ENCODE results near the gene ZNF644. TPM values are rescaled to one million over a fixed set of nuclear protein-coding genes. Genes with fewer than 3 reads are reported as not detected.

Gene ZNF644
- total RNA-seq, 1 experiment from 2014 or later, result 71.4 TPM

DNA sequence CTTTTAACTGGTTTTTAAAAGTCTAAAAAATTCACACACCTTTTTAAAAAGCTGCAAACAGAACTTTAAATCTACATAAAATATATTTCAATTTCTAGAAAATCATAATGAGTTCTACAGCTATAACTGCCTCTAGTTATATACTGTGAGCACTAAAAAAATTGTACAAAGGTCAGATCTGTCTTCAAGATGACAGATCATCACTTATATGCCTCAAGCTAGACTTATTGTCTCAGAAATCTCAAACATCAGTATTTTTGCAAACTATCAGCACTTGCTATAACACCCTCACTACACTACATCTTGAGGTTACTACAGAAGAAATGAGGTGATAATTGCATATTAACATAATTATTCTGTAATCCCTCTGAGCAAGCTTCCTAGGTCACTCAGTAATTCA, 76.5 kb downstream of the ZNF644 start:
- no peaks in the 10 kb centered on the region for H3K9me3 Mint-ChIP-seq
- CTCF ChIA-PET, result interaction anchor here (1.0 kb wide), 1 partner anchor 216 kb away, joined by 4 read pairs; no protein-coding TSS in a partner anchor
- ATAC-seq (no peak), DNase-seq (ENCODE audit: low spot score) (no peak)
- H3K27ac Mint-ChIP-seq, result no peak overlapping the region
- no peaks in the 10 kb centered on the region for H3K27me3 Mint-ChIP-seq (ENCODE audit: low read depth)
- TF ChIP-seq NFE2L1 (CRISPR knock-in tag; IDR thresholded peaks at IDR 0.05) (no peak), NFATC4 (CRISPR knock-in tag; IDR thresholded peaks at IDR 0.05) (no peak), ZNF121 (CRISPR knock-in tag; IDR thresholded peaks at IDR 0.05) (no peak), SOX15 (CRISPR knock-in tag; IDR thresholded peaks at IDR 0.05) (no peak), IRF2 (CRISPR knock-in tag; IDR thresholded peaks at IDR 0.05; ENCODE audit: borderline replicate concordance, low read depth) (no peak), ZNF317 (CRISPR knock-in tag; IDR thresholded peaks at IDR 0.05; ENCODE audit: borderline replicate concordance, low read depth) (no peak), NFYB (CRISPR knock-in tag; conservative IDR thresholded peaks at IDR 0.05; ENCODE audit: low read depth) (no peak), RELA (CRISPR knock-in tag; IDR thresholded peaks at IDR 0.05; ENCODE audit: borderline replicate concordance) (no peak)
- TF ChIP-seq, protein P1, sequence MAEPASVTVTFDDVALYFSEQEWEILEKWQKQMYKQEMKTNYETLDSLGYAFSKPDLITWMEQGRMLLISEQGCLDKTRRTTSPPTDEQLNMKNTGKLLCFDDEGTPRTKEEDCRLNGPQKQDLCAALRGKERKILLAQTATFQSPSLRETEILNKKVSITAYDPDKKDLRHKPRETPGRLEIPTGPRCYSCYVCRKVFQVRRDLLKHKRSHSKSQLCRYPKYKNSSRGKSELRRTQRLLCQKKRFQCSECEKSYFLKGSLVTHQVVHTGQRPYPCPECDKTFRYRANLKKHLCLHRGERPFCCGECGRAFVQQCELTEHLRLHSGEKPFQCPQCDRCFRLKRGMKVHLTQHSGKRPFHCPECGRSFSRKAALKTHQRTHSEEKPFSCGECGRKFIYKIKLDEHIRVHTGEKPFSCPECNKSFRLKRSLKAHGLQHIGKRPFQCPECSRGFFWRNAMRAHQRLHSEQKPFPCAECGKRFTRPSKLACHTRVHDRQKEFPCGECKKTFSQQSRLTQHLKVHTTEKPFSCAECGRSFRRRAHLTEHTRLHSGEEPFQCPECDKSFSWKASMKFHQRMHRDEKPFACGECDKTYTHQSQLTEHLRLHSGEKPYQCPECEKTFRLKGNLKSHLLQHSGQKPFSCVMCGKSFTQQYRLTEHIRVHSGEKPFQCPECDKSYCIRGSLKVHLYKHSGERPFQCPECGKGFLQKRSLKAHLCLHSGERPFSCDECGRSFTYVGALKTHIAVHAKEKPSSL (CRISPR knock-in tag; conservative IDR thresholded peaks at IDR 0.05), result no peak
- TF ChIP-seq, protein P2, sequence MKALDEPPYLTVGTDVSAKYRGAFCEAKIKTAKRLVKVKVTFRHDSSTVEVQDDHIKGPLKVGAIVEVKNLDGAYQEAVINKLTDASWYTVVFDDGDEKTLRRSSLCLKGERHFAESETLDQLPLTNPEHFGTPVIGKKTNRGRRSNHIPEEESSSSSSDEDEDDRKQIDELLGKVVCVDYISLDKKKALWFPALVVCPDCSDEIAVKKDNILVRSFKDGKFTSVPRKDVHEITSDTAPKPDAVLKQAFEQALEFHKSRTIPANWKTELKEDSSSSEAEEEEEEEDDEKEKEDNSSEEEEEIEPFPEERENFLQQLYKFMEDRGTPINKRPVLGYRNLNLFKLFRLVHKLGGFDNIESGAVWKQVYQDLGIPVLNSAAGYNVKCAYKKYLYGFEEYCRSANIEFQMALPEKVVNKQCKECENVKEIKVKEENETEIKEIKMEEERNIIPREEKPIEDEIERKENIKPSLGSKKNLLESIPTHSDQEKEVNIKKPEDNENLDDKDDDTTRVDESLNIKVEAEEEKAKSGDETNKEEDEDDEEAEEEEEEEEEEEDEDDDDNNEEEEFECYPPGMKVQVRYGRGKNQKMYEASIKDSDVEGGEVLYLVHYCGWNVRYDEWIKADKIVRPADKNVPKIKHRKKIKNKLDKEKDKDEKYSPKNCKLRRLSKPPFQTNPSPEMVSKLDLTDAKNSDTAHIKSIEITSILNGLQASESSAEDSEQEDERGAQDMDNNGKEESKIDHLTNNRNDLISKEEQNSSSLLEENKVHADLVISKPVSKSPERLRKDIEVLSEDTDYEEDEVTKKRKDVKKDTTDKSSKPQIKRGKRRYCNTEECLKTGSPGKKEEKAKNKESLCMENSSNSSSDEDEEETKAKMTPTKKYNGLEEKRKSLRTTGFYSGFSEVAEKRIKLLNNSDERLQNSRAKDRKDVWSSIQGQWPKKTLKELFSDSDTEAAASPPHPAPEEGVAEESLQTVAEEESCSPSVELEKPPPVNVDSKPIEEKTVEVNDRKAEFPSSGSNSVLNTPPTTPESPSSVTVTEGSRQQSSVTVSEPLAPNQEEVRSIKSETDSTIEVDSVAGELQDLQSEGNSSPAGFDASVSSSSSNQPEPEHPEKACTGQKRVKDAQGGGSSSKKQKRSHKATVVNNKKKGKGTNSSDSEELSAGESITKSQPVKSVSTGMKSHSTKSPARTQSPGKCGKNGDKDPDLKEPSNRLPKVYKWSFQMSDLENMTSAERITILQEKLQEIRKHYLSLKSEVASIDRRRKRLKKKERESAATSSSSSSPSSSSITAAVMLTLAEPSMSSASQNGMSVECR (CRISPR knock-in tag; IDR thresholded peaks at IDR 0.05; ENCODE audit: borderline replicate concordance), result no peak
- TF ChIP-seq, protein P3, sequence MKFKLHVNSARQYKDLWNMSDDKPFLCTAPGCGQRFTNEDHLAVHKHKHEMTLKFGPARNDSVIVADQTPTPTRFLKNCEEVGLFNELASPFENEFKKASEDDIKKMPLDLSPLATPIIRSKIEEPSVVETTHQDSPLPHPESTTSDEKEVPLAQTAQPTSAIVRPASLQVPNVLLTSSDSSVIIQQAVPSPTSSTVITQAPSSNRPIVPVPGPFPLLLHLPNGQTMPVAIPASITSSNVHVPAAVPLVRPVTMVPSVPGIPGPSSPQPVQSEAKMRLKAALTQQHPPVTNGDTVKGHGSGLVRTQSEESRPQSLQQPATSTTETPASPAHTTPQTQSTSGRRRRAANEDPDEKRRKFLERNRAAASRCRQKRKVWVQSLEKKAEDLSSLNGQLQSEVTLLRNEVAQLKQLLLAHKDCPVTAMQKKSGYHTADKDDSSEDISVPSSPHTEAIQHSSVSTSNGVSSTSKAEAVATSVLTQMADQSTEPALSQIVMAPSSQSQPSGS (CRISPR knock-in tag; IDR thresholded peaks at IDR 0.05; ENCODE audit: borderline replicate concordance, low read depth), result no peak
- TF ChIP-seq, protein P4, sequence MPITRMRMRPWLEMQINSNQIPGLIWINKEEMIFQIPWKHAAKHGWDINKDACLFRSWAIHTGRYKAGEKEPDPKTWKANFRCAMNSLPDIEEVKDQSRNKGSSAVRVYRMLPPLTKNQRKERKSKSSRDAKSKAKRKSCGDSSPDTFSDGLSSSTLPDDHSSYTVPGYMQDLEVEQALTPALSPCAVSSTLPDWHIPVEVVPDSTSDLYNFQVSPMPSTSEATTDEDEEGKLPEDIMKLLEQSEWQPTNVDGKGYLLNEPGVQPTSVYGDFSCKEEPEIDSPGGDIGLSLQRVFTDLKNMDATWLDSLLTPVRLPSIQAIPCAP (CRISPR knock-in tag; IDR thresholded peaks at IDR 0.05), result no peak
- no peak overlapping the region for H3K4me3 Mint-ChIP-seq
- no peaks in the 10 kb centered on the region; the same call in none of the 2 replicates for H3K4me1 Mint-ChIP-seq
- POLR2A ChIA-PET, result no interaction called here
- peaks cover 8% of the 10 kb centered on the region for H3K36me3 Mint-ChIP-seq

DNA sequence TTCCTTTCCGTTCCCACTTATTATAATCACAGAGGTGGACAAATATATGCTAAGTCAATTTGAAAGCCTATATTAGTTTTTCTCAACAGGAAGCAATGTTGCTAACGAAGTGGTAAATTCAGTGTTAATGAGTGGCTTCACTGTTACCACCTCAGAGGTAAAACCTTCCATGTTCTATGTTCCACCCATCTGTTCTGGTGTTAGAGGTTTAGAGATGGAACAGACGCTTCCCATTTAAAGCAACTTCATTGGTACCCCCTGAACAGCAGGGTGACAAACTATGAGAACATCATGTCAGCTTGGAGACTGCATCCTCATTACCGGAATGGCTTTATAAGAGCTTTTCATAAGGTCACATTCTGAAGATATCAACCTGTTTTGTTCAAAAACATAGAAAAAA, 77.9 kb downstream of the ZNF644 start:
- ATAC-seq, result no peak
- no peak for TF ChIP-seq FOXP1 (CRISPR knock-in tag; IDR thresholded peaks at IDR 0.05; ENCODE audit: borderline replicate concordance)
- TF ChIP-seq, protein P5, sequence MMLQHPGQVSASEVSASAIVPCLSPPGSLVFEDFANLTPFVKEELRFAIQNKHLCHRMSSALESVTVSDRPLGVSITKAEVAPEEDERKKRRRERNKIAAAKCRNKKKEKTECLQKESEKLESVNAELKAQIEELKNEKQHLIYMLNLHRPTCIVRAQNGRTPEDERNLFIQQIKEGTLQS (CRISPR knock-in tag; conservative IDR thresholded peaks at IDR 0.05), result no peak
- TF ChIP-seq EMX1 (CRISPR knock-in tag; IDR thresholded peaks at IDR 0.05), result no peak
- TF ChIP-seq ETV6 (CRISPR knock-in tag; IDR thresholded peaks at IDR 0.05), result no peak
- TF ChIP-seq NR1H2 (CRISPR knock-in tag; IDR thresholded peaks at IDR 0.05), result no peak
- TF ChIP-seq NR3C1 (CRISPR knock-in tag; conservative IDR thresholded peaks at IDR 0.05; ENCODE audit: low read depth), result no peak
- ChIA-PET POLR2A (no interaction called here), CTCF (no interaction called here)
- Mint-ChIP-seq H3K4me3 (no peak overlapping the region), H3K27ac (no peak overlapping the region), H3K9me3 (no peaks in the 10 kb centered on the region), H3K4me1 (no peaks in the 10 kb centered on the region; the same call in none of the 2 replicates), H3K27me3 (ENCODE audit: low read depth) (no peaks in the 10 kb centered on the region), H3K36me3 (peaks cover 21% of the 10 kb centered on the region)
- no peak for DNase-seq (ENCODE audit: low spot score)

All from WTC11 (cell line).